AG04449 (cell line): Measurements from ENCODE around the gene TECR.
"Not testable (repeated sequence)": the region's sequence is repeated elsewhere in the genome, so short reads cannot be mapped to it uniquely, and the experiment has no call there.

Experiments used
- CTCF ChIA-PET: fragments of 350-600 bp; formaldehyde crosslinking; extraction: SDS; loops from one replicate; lab custom pipeline; 2021; ENCODE audit warnings: antibody characterized with exemption; lab: Yijun Ruan, JAX
- POLR2A ChIA-PET: fragments of 400-600, 350-600 bp; formaldehyde crosslinking; extraction: SDS; loops from one replicate; lab custom pipeline; 2020; ENCODE audit warnings: antibody characterized with exemption, inconsistent platforms; lab: Yijun Ruan, JAX
- DNase-seq: peaks from one replicate; pipeline ENCODE4 v3.0.0-alpha.2; 2010; ENCODE audit warnings: low read depth, low spot score
- H3K4me3 ChIP-seq: 2 replicates; pipeline ENCODE4 v1.5.1; 2011; ENCODE audit warnings: low read depth, mild to moderate bottlenecking, control low read depth, low read length
- TF ChIP-seq, protein P1 (sequence below): IDR thresholded peaks from one replicate; pipeline ENCODE4 v1.5.1; 2011; ENCODE audit warnings: mild to moderate bottlenecking, moderate library complexity, low read length, control low read depth, inconsistent platforms; ENCODE audit not compliant: insufficient read depth; ENCODE audit errors: missing control alignments

Gene TECR

DNA sequence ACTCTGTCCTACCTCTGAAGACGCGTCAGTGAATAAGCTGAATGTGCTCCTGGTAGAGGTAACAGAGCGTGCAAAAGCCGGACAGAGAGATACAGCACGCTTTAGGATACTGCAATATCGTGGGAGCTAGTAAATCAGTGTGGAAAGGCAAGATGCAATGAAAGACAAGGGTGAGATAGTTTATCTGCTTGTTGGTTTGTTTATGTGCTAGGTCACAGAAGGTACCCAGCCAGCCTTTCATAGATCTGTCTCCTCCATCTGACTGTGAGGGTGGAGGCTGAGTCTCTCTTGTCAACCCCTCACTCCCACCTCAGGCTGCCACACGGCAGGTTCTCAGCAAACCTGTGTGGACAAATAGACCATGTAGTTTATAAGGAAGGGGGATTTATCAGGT, 32.6 kb upstream of the TECR start:
- TF ChIP-seq, protein P1, sequence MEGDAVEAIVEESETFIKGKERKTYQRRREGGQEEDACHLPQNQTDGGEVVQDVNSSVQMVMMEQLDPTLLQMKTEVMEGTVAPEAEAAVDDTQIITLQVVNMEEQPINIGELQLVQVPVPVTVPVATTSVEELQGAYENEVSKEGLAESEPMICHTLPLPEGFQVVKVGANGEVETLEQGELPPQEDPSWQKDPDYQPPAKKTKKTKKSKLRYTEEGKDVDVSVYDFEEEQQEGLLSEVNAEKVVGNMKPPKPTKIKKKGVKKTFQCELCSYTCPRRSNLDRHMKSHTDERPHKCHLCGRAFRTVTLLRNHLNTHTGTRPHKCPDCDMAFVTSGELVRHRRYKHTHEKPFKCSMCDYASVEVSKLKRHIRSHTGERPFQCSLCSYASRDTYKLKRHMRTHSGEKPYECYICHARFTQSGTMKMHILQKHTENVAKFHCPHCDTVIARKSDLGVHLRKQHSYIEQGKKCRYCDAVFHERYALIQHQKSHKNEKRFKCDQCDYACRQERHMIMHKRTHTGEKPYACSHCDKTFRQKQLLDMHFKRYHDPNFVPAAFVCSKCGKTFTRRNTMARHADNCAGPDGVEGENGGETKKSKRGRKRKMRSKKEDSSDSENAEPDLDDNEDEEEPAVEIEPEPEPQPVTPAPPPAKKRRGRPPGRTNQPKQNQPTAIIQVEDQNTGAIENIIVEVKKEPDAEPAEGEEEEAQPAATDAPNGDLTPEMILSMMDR = no peak
- ChIA-PET POLR2A (interaction anchor here (0.6 to 1.6 kb wide), 4 partner anchors 9 to 21 kb away, joined by 3 to 7 read pairs (median 5); partner anchors contain the start of gene DNAJB1), CTCF (interaction anchor here (2.5 to 4.5 kb wide), 4 partner anchors 9 to 60 kb away, joined by 7 to 32 read pairs (median 22); no protein-coding TSS in a partner anchor)
- DNase-seq = no peak
- peak overlapping the region; percentile 56; the same call in 1 of the 2 replicates for H3K4me3 ChIP-seq

DNA sequence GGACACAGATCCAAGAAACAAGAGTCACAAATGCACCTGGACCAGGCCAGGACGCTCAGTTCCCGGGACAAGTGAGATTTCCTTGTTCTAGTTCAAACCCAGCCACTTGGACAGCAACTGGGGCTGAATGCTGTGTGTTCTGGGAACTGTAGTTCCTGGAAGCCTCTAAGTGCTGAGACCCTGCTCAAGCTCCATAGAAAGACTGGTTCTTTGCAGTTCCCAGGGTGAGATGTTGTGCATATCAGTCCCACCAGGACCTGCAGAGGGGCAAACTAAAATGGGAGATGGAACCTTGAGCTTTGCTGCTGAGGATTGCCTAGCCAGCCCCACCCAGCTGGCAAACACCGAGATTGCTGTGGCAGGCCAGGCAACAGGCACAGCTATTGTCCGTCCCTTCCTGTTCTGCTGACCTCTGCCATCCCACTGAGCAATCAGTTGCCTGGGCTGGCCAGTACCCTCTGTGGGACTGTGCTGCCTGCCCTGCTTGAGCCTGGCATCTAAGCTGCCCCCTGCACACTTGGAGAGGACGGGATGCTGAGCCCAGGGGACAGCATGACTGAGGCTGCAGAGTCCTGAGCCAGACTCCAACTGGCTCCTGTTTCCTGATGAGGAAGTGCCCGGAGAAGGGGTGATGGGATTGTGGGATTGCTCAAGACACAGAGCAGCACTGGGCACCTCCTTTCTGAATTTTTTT, 32.0 kb upstream of the TECR start:
- TF ChIP-seq, protein P1 = no peak
- ChIA-PET POLR2A (interaction anchor here (0.6 to 1.6 kb wide), 3 partner anchors 8 to 1334 kb away, joined by 3 to 7 read pairs (median 4); partner anchors contain the start of gene DNAJB1), CTCF (interaction anchor here (2.5 to 4.5 kb wide), 4 partner anchors 9 to 59 kb away, joined by 7 to 32 read pairs (median 22); no protein-coding TSS in a partner anchor)
- no peak overlapping the region for H3K4me3 ChIP-seq
- DNase-seq = no peak

DNA sequence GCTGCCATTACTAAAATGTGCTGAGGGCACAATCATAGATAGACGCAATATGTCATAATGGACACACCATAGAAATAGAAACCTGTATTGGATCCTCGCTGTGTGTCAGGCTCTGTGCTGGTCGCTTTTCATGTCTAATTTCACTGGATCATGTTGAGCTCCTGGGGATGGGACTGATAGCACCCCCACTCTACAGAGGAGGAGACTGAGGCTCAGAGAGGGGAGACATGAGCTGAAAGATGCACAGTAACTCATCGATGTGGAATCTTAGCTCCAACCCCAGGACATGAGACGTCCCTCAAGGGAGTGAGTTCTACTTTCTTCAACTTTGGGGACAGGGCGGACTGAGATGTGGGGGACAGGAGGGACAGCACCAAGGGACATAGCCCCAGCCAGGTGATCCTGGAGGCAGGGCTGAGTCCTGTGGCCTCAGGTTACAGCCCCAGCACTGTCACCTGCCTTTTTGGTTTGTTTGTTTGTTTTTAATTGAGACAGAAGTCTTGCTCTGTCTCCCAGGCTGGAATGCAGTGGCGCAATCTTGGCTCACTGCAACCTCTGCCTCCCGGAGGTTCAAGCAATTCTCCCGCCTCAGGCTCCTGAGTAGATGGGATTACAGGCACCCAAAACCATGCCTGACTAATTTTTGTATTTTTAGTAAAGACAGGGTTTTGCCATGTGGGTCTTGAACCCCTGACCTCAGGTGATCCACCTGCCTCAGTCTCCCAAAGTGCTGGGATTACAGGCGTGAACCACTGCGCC, 26.9 kb upstream of the TECR start:
- H3K4me3 ChIP-seq = no peak overlapping the region
- POLR2A ChIA-PET = interaction anchor here (0.6 kb wide), 1 partner anchor 502 kb away, joined by 3 read pairs; no protein-coding TSS in a partner anchor
- TF ChIP-seq, protein P1 = no peak
- CTCF ChIA-PET = interaction anchor here (0.7 to 1.2 kb wide), 3 partner anchors 17 to 23 kb away, joined by 3 to 10 read pairs (median 3); no protein-coding TSS in a partner anchor
- no peak for DNase-seq

DNA sequence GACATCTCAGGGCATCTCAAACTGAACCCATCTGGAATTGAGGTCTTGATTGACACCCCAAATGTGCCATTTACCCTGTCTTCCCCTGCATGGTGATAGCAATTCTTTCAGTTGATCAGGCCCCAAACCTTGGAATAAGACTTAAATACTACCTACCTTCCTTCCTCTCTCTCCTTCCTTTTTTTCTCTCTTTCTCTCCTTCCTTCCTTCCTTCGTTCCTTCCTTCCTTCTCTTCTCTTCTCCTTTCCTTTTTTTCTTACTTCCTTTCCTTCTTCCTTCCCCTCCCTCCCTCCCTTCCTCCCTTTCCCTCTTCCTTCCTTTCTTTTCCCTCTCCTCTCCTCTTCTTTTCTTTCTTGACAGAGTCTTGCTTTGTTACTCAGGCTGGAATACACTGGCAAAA, 26.1 kb upstream of the TECR start:
- POLR2A ChIA-PET = no interaction called here
- DNase-seq = no peak
- CTCF ChIA-PET = interaction anchor here (1.1 to 1.5 kb wide), 3 partner anchors 8 to 16 kb away, joined by 3 to 6 read pairs (median 4); partner anchors contain the start of gene GIPC1
- no peak overlapping the region for H3K4me3 ChIP-seq
- TF ChIP-seq, protein P1 = no peak

DNA sequence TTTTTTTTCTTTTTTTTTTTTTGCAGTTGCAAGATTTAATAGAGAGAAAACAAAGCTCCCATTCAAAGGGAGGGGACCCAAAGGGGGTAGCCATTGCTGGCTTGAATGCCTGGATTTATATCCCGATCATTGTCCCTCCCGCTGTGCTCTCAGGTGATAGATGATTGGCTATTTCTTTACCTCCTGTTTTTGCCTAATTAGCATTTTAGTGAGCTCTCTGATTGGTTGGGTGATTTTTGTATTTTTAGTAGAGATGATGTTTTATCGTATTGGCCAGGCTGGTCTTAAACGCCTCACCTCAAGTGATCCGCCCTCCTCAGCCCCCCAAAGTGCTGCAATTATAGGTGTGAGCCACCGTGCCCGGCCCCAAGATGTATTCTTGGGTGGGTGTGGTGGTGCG, 24.8 kb upstream of the TECR start:
- ChIA-PET CTCF (interaction anchor here (0.8 to 4.3 kb wide), 9 partner anchors 8 to 85 kb away, joined by 3 to 36 read pairs (median 6); partner anchors contain the start of genes GIPC1 and NDUFB7), POLR2A (interaction anchor here (4.1 kb wide), 1 partner anchor 13 kb away, joined by 34 read pairs; the partner anchor contains the start of gene DNAJB1)
- DNase-seq, H3K4me3 ChIP-seq: not testable (repeated sequence)

DNA sequence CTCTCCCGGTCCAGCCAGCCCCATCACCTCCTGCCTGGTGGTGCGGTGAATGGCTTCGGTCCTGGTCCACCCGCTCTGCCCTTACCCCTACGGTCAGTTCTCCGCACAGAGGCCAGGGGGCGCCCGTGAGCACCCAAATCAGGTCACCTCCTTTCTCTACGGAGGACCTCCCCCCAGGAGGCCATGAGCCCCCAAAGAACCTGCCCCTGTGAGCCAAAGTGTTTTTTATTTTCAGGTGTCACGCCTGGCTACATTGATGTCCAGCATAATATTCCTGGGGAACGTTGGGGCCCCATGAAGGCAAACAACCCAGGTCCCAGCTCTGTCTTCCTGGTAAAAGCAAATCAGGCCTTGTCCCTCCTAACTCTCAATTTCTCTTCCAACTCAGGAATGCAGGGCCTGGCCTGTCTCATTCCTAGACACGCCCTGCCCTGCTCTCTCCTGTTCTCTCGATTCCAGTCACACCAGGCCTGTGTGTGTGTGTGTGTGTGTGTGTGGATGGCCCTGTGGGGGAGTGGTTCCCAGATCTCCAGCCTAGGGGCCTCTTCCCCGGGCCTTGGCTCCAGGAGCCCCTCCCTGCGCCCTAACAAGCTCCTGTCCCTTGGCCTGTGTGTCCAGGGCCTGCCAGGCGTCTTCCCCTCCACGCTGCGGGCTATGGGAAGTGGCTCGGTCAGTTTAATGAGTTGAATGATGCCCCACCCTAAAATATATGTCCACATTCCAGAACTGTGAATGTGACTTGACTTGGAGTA, 23.7 kb upstream of the TECR start:
- TF ChIP-seq, protein P1 = peak; percentile 93
- peak; percentile 81 for DNase-seq
- CTCF ChIA-PET = interaction anchor here (0.6 to 4.3 kb wide), 12 partner anchors 8 to 743 kb away, joined by 3 to 36 read pairs (median 4); partner anchors contain the start of genes GIPC1 and NDUFB7
- POLR2A ChIA-PET = interaction anchor here (1.1 to 4.1 kb wide), 5 partner anchors 8 to 24 kb away, joined by 3 to 34 read pairs (median 4); partner anchors contain the start of gene DNAJB1
- no peak overlapping the region for H3K4me3 ChIP-seq
